ENCODE results near the gene SMG6. TPM values are rescaled to one million over a fixed set of nuclear protein-coding genes. Genes with fewer than 3 reads are reported as not detected.

The SMG6 gene
- total and polyA plus RNA-seq, 2 of the 4 experiments (the other 2 are of a cell fraction): 16.3 to 30.3 TPM

GRCh38 chr17:2020721-2021120, 282.9 kb downstream of the SMG6 start:
- Histone ChIP-seq H3K36me3 (ENCODE audit: control insufficient read depth, insufficient read depth, low read length) (no peaks in the 10 kb centered on the region), H4K91ac (ENCODE audit: insufficient read depth, low read depth, low read length) (no peak overlapping the region), H4K5ac (ENCODE audit: low read depth, low read length) (no peak overlapping the region), H3K27ac (ENCODE audit: insufficient read depth, low read length) (no peak overlapping the region), H3K4me2 (ENCODE audit: low read depth, low read length) (no peak overlapping the region), H4K20me1 (ENCODE audit: insufficient read depth, low read length) (no peaks in the 10 kb centered on the region; the same call in 1 of the 2 replicates), H2AFZ (replicated peaks; ENCODE audit: low read length, poor library complexity) (no peak overlapping the region), H3K4me3 (ENCODE audit: insufficient read depth, low read depth, low read length) (no peak overlapping the region), H3K4ac (ENCODE audit: low read depth, low read length) (no peak overlapping the region), H2BK20ac (ENCODE audit: low read depth, low read length) (no peak overlapping the region), H2BK120ac (ENCODE audit: low read depth, low read length) (no peak overlapping the region), H4K8ac (ENCODE audit: low read depth in 2 of 2, low read length in 2 of 2) (no peak overlapping the region), H3K18ac (ENCODE audit: low read depth, low read length) (no peak overlapping the region), H2AK9ac (replicated peaks; ENCODE audit: low read depth, low read length, poor library complexity) (no peak overlapping the region), H3K27me3 (ENCODE audit: control insufficient read depth, insufficient read depth, low read length) (peaks cover 85% of the 10 kb centered on the region), H3K4me1 (ENCODE audit: control insufficient read depth, insufficient read depth, low read length) (peaks cover 1% of the 10 kb centered on the region; the same call in 1 of the 2 replicates), H2BK5ac (ENCODE audit: low read depth, low read length, poor library complexity, severe bottlenecking) (no peak overlapping the region), H3K9me3 (ENCODE audit: control insufficient read depth, insufficient read depth, low read length) (no peaks in the 10 kb centered on the region), H3K23ac (ENCODE audit: low read depth, low read length) (no peak overlapping the region), H3K9ac (ENCODE audit: low read depth, low read length) (no peak overlapping the region), H3K56ac (ENCODE audit: extremely low read depth, insufficient read depth, low read length) (no peak overlapping the region), H3K9me1 (ENCODE audit: insufficient read depth, low read length) (no peaks in the 10 kb centered on the region), H3K79me1 (ENCODE audit: low read depth in 1 of 2, low read length in 2 of 2) (no peaks in the 10 kb centered on the region), H3K14ac (replicated peaks; ENCODE audit: low read depth, low read length) (no peak overlapping the region), H2AK5ac (ENCODE audit: low read depth, low read length) (no peak overlapping the region), H2BK15ac (ENCODE audit: low read depth, low read length) (no peak overlapping the region)
- TF ChIP-seq CEBPB (IDR thresholded peaks at IDR 0.05; ENCODE audit: low read depth, low read length): no peak
- no peak for TF ChIP-seq RFX5 (IDR thresholded peaks at IDR 0.05; ENCODE audit: low read depth, low read length)
- no peak for TF ChIP-seq ELK1 (IDR thresholded peaks at IDR 0.05; ENCODE audit: borderline replicate concordance, low read depth, low read length)
- no peak for TF ChIP-seq NFE2L2 (IDR thresholded peaks at IDR 0.05; ENCODE audit: low read depth, low read length)
- TF ChIP-seq MXI1 (IDR thresholded peaks at IDR 0.05; ENCODE audit: borderline replicate concordance, low read depth, low read length): no peak
- no peak for TF ChIP-seq FOS (IDR thresholded peaks at IDR 0.05; ENCODE audit: low read depth, low read length)
- no peak for TF ChIP-seq MAFK (IDR thresholded peaks at IDR 0.05; ENCODE audit: low read depth, low read length)
- WGBS, 2 experiments (ENCODE audit: extremely low coverage in 2 of 2, insufficient read length in 1 of 2): 44% methylated on average over 6 of the region's 8 CpGs; no CpG with 5 or more reads in 1 of the 2 experiments
- CTCF ChIA-PET: interaction anchor here (1.0 kb wide), 1 partner anchor 8 kb away, joined by 5 read pairs; no protein-coding TSS in a partner anchor
- no TSS peak for BruUV-seq (replicated peaks)
- in situ Hi-C loops (cut with MboI; ENCODE audit: low sequenced_read_pairs): no loop called here
- POLR2A ChIA-PET (ENCODE audit: unreplicated experiment): no interaction called here
- DNase-seq (no peak), ATAC-seq (ENCODE audit: low read depth) (no peak)
- dilution Hi-C loops (cut with HindIII; ENCODE audit: low sequenced_read_pairs, unreplicated experiment): no loop called here
- intact Hi-C loops (cut with micrococcal nuclease): no loop called here
